ENCODE data around the gene SLC44A3. TPM values are rescaled to one million over a fixed set of nuclear protein-coding genes. Genes with fewer than 3 reads are reported as not detected.

The SLC44A3 gene
- total RNA-seq, 3 donors from 2014 or later = 2.1 to 12.6 (median 10.5) TPM

DNA sequence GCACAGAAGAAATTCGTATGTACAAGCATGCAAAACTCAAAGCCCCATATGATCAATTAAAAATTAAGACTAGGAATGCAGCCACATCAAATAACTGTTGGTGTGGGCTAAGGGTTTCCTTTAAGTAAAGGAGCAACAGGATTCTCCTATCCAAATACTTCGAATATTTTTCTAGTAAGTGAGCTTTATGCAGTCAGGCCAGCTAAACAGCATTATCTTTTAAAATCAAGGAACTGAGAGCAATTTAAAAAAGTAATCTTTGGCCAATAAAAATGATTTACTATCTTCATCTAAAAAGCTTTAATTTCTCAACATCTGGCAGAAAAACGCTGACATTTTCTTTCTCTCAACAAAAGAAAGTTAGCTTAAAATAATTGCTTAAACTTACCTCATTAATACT is 87.0 kb downstream of the SLC44A3 start:
- DNase-seq (ENCODE audit: low spot score in 2 of 2) = no peak
- Histone ChIP-seq H3K36me3 (no peaks in the 10 kb centered on the region), H3K27ac (no peak overlapping the region), H3K4me1 (no peaks in the 10 kb centered on the region), H3K27me3 (no peaks in the 10 kb centered on the region), H3K4me3 (no peak overlapping the region), H3K9me3 (no peaks in the 10 kb centered on the region)
- no peak for TF ChIP-seq POLR2AphosphoS5 (IDR thresholded peaks at IDR 0.05)
- TF ChIP-seq, protein P1, sequence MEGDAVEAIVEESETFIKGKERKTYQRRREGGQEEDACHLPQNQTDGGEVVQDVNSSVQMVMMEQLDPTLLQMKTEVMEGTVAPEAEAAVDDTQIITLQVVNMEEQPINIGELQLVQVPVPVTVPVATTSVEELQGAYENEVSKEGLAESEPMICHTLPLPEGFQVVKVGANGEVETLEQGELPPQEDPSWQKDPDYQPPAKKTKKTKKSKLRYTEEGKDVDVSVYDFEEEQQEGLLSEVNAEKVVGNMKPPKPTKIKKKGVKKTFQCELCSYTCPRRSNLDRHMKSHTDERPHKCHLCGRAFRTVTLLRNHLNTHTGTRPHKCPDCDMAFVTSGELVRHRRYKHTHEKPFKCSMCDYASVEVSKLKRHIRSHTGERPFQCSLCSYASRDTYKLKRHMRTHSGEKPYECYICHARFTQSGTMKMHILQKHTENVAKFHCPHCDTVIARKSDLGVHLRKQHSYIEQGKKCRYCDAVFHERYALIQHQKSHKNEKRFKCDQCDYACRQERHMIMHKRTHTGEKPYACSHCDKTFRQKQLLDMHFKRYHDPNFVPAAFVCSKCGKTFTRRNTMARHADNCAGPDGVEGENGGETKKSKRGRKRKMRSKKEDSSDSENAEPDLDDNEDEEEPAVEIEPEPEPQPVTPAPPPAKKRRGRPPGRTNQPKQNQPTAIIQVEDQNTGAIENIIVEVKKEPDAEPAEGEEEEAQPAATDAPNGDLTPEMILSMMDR (IDR thresholded peaks at IDR 0.05) = no peak
- no peak for TF ChIP-seq POLR2A (IDR thresholded peaks at IDR 0.05)
- intact Hi-C loops (cut with DNase I; ENCODE audit: low total_unique reads) = no loop called here

DNA sequence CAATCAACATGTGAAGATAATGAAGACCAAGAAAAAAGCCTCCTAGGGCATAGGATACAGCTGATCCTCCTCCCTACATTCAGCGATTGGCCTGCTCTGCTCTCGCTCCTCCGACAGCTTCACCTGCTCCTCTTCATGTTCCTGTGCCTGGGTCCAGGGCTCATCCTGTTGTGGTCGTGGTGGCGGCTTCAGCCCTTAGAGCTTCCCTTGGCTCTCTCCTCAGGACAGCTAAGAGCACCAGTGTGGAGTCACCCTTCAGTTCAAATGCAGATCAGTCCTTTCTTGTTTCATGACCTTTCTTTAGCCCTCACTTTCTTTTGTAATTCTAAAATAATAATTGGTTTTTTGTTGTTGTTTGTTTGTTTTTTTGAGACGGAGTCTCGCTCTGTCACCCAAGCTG is 88.0 kb downstream of the SLC44A3 start:
- Histone ChIP-seq H3K36me3 (no peaks in the 10 kb centered on the region), H3K4me1 (no peaks in the 10 kb centered on the region), H3K4me3 (no peak overlapping the region), H3K9me3 (no peaks in the 10 kb centered on the region), H3K27me3 (no peaks in the 10 kb centered on the region), H3K27ac (no peak overlapping the region)
- intact Hi-C loops (cut with DNase I; ENCODE audit: low total_unique reads) = no loop called here
- DNase-seq (ENCODE audit: low spot score in 2 of 2) = no peak
- no peak for TF ChIP-seq POLR2AphosphoS5 (IDR thresholded peaks at IDR 0.05)
- no peak for TF ChIP-seq POLR2A (IDR thresholded peaks at IDR 0.05)
- TF ChIP-seq, protein P1 (IDR thresholded peaks at IDR 0.05) = no peak

DNA sequence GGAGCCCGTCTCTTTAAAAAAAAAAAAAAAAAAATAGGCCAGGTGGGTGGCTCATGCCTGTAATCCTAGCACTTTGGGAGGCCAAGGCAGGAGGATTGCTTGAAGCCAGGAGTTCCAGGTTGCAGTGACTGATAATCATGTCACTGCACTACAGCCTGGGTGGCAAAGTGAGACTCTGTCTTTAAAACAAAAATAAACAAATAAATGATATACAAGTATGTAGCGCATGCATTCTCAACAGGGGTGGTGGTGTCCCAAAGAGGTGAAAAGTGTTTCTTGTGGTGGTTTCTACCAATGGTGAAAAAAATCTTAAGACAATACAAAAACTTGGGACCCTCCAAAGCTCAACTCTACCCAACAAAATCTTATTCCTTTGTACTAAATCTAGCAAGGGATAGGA is 88.8 kb downstream of the SLC44A3 start:
- Histone ChIP-seq H3K36me3 (no peaks in the 10 kb centered on the region), H3K4me1 (no peaks in the 10 kb centered on the region), H3K27me3 (no peaks in the 10 kb centered on the region), H3K9me3 (no peaks in the 10 kb centered on the region), H3K27ac (no peak overlapping the region), H3K4me3 (no peak overlapping the region)
- intact Hi-C loops (cut with DNase I; ENCODE audit: low total_unique reads) = no loop called here
- TF ChIP-seq POLR2AphosphoS5 (IDR thresholded peaks at IDR 0.05) (no peak), POLR2A (IDR thresholded peaks at IDR 0.05) (no peak)
- TF ChIP-seq, protein P1 (IDR thresholded peaks at IDR 0.05) = no peak
- no peak for DNase-seq (ENCODE audit: low spot score in 2 of 2)

DNA sequence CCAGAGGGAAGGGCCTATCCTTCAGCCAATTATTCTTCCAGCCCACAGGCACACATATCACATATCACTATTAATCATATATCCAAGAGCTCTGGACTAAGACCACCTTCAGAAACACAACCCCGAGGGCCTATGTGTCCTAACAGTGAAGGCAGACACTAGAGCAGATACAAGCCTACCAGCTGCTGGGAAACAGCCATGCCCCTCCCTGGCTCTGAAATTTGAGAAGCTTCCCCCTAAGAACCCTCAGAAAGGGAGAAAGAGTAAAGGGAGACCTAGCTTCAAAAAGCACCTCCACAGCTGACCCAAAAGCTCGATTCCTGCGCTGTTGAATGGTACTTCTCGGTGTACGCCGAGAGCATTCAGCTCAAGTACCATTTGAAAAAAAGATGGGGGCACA is 89.3 kb downstream of the SLC44A3 start:
- no peaks in the 10 kb centered on the region for H3K36me3 ChIP-seq
- H3K4me1 ChIP-seq = no peaks in the 10 kb centered on the region
- no peaks in the 10 kb centered on the region for H3K9me3 ChIP-seq
- H3K27me3 ChIP-seq = no peaks in the 10 kb centered on the region
- H3K4me3 ChIP-seq = no peak overlapping the region
- H3K27ac ChIP-seq = no peak overlapping the region
- TF ChIP-seq POLR2AphosphoS5 (IDR thresholded peaks at IDR 0.05) (no peak), POLR2A (IDR thresholded peaks at IDR 0.05) (no peak)
- TF ChIP-seq, protein P1 (IDR thresholded peaks at IDR 0.05) = no peak
- DNase-seq (ENCODE audit: low spot score in 2 of 2) = no peak
- intact Hi-C loops (cut with DNase I; ENCODE audit: low total_unique reads) = no loop called here

DNA sequence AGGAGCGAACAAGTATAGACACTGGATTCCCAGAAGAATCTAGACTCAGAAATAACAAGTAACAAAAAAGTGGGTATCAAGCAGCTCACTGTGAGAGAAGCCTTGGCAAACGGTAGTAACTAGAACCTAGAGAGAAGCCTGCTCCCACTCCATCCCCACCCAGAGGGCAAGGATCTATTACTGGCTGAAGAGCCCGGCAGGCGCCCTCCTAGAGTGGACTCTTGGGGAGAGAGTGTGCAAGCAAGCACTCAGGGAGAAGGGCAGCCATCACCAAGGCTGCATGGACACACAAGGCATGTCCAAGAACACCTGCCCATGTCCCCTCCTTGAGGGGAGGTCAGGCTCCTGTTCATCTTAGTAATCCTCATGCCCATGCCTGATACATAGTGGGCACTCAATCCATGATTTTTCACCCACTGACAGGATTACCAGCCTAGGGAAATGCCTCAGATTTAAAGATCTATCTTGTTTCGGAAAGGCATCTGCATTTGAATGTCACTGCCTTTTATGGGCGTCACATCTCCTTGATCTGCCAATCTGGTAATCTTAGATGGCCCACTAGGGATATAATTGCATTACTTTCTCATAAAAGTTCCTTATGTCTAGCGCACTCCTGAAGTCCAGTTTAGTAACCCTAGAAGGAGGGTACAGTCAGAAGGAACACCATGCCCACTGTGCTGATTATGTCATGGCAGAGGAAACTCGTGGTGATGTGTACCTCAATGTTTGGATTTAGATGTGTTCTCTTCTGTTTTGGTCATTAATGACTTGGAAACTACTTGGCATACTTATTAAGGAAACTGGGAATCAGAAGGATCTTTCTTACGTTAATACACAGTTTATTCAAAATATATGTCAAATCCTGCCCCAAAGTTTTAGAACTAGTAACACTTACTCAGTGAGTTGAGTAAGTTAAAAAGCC is 92.4 kb downstream of the SLC44A3 start:
- intact Hi-C loops (cut with DNase I; ENCODE audit: low total_unique reads) = no loop called here
- H3K4me1 ChIP-seq = no peaks in the 10 kb centered on the region

More for the DNA sequence above, 92.4 kb downstream of the SLC44A3 start:
- Histone ChIP-seq H3K27ac (peak overlapping the region in 1 of 2 donors; percentile 48), H3K9me3 (no peaks in the 10 kb centered on the region), H3K36me3 (no peaks in the 10 kb centered on the region), H3K4me3 (peak overlapping the region in 1 of 3 donors; percentile 25), H3K27me3 (no peaks in the 10 kb centered on the region)
- DNase-seq (ENCODE audit: low spot score in 2 of 2) = no peak
- TF ChIP-seq POLR2AphosphoS5 (IDR thresholded peaks at IDR 0.05) (no peak), POLR2A (IDR thresholded peaks at IDR 0.05) (no peak)
- TF ChIP-seq, protein P1 (IDR thresholded peaks at IDR 0.05) = no peak
